LNCAP (cell line): Measurements from ENCODE around the gene XRN1.

Source experiments
- CTCF ChIP-seq: fragments of 450-650 bp; IDR thresholded peaks from 2 replicates; pipeline ENCODE4 v1.5.1; 2017; ENCODE audit warnings: mild to moderate bottlenecking

Gene XRN1

GRCh38 chr3:142287866-142288638 is 159.8 kb downstream of the XRN1 start:
- TF ChIP-seq CTCF, result no peak

GRCh38 chr3:142285083-142285517 is 162.7 kb downstream of the XRN1 start:
- no peak for TF ChIP-seq CTCF

GRCh38 chr3:142282503-142282902 is 165.3 kb downstream of the XRN1 start:
- TF ChIP-seq CTCF, result no peak

- TF ChIP-seq CTCF, result no peak
Observed at GRCh38 chr3:142281474-142281873, 166.4 kb downstream of the XRN1 start.

GRCh38 chr3:142279965-142280590 is 167.8 kb downstream of the XRN1 start:
- TF ChIP-seq CTCF, result peak; percentile 52; the same call in 1 of the 2 replicates

GRCh38 chr3:142278451-142278850 is 169.4 kb downstream of the XRN1 start:
- no peak for TF ChIP-seq CTCF

GRCh38 chr3:142276781-142277180 is 171.1 kb downstream of the XRN1 start:
- TF ChIP-seq CTCF, result no peak
